Fibroblast of lung (primary cell): Measurements from ENCODE around the gene STOML1. TPM values are rescaled to one million over a fixed set of nuclear protein-coding genes. Genes with fewer than 3 reads are reported as not detected.

Experiments used
- DNase-seq, 2 donors: peaks; one replicate each; pipeline versions ENCODE4 v3.0.0 to v3.0.0-alpha.2; 2010; ENCODE audit warnings: low read depth in 2 of 2
- H2AFZ ChIP-seq: 2 replicates; pipeline ENCODE4 v1.5.1; 2012; ENCODE audit warnings: low read length, control low read depth, inconsistent platforms
- H3K27ac ChIP-seq: 2 replicates; pipeline ENCODE4 v1.5.1; 2011; ENCODE audit warnings: low read length, control low read depth; ENCODE audit not compliant: insufficient read depth
- H3K27me3 ChIP-seq: 2 replicates; pipeline ENCODE4 v1.5.1; 2011; ENCODE audit warnings: mild to moderate bottlenecking, low read length; ENCODE audit not compliant: control insufficient read depth, insufficient read depth
- H3K36me3 ChIP-seq: 2 replicates; pipeline ENCODE4 v1.5.1; 2011; ENCODE audit warnings: low read length; ENCODE audit not compliant: control insufficient read depth, insufficient read depth
- H3K4me1 ChIP-seq: 2 replicates; pipeline ENCODE4 v1.5.1; 2011; ENCODE audit warnings: low read length; ENCODE audit not compliant: control insufficient read depth, insufficient read depth; ENCODE audit errors: extremely low read depth
- H3K4me2 ChIP-seq: 2 replicates; pipeline ENCODE4 v1.5.1; 2011; ENCODE audit warnings: low read length, control low read depth; ENCODE audit not compliant: insufficient read depth; ENCODE audit errors: extremely low read depth
- H3K4me3 ChIP-seq, 4 experiments: fragments of 200-600 bp in 1 of 4; sonication (generic) in 1 of 4; replicated peaks in 1 of 4; 2 replicates each; pipeline ENCODE4 v1.5.1; 2011 to 2016; ENCODE audit warnings: low read length in 4 of 4, low read depth in 3 of 4, mild to moderate bottlenecking in 3 of 4, control low read depth in 2 of 4, inconsistent platforms in 1 of 4, mixed read lengths in 1 of 4; ENCODE audit not compliant: insufficient read depth in 1 of 4; ENCODE audit errors: control extremely low read depth in 1 of 4
- H3K79me2 ChIP-seq: 2 replicates; pipeline ENCODE4 v1.5.1; 2012; ENCODE audit warnings: mild to moderate bottlenecking, low read length, inconsistent platforms; ENCODE audit not compliant: control insufficient read depth, insufficient read depth
- H3K9ac ChIP-seq: 2 replicates; pipeline ENCODE4 v1.5.1; 2011; ENCODE audit warnings: mild to moderate bottlenecking, low read length, control low read depth; ENCODE audit not compliant: insufficient read depth
- H3K9me3 ChIP-seq: 2 replicates; pipeline ENCODE4 v1.5.1; 2012; ENCODE audit warnings: low read depth, low read length; ENCODE audit not compliant: control insufficient read depth, insufficient read depth
- H4K20me1 ChIP-seq: 2 replicates; pipeline ENCODE4 v1.5.1; 2011; ENCODE audit warnings: low read length; ENCODE audit not compliant: control insufficient read depth, insufficient read depth; ENCODE audit errors: extremely low read depth
- CTCF ChIP-seq, 2 donors: IDR thresholded peaks in 1 of 2; conservative IDR thresholded peaks in 1 of 2; 1 replicate in 1 of 2; 2 replicates in 1 of 2; pipeline ENCODE4 v1.5.1; 2011 to 2012; ENCODE audit warnings: low read length in 2 of 2, control low read depth in 1 of 2, inconsistent platforms in 1 of 2, low read depth in 1 of 2, mild to moderate bottlenecking in 1 of 2
- EZH2 ChIP-seq: IDR thresholded peaks from 2 replicates; pipeline ENCODE4 v1.5.1; 2012; ENCODE audit warnings: low read length, control low read depth, mild to moderate bottlenecking; ENCODE audit errors: missing control alignments
- polyA plus RNA-seq, 2 donors: library from polyadenylated mRNA; depleted of rRNA in 1 of 2; stranded (reverse) in 1 of 2; unstranded in 1 of 2; fragments of >200 nt; gene quantifications; 2 replicates each; pipeline ENCODE4 v1.2.1, GENCODE V29; 2011 to 2012; ENCODE audit warnings: missing spikeins in 1 of 2
- total RNA-seq: library from RNA; depleted of rRNA; stranded (reverse); fragments of >200 nt; gene quantifications from 2 replicates; pipeline ENCODE4 v1.2.1, GENCODE V29; 2014

STOML1 gene
- total and polyA plus RNA-seq, 2 donors (not counting 1 experiment from before 2014, with no cell fraction given), result 9.8 to 24.8 TPM

- Histone ChIP-seq H3K4me3 (peak within 1 kb of the TSS; percentile 58 to 97 (median 84)), H3K9me3 (no peaks in the 10 kb centered on the region), H3K9ac (peak within 1 kb of the TSS; percentile 84), H2AFZ (peak within 1 kb of the TSS; percentile 84), H3K79me2 (peaks cover 48% of the 10 kb centered on the region), H3K4me2 (peak within 1 kb of the TSS; percentile 99), H4K20me1 (no peaks in the 10 kb centered on the region), H3K4me1 (peaks cover 26% of the 10 kb centered on the region), H3K36me3 (peaks cover 9% of the 10 kb centered on the region), H3K27ac (peak within 1 kb of the TSS; percentile 91), H3K27me3 (no peaks in the 10 kb centered on the region)
- peak; percentile 93 to 94 for DNase-seq
- no peak for TF ChIP-seq CTCF (conservative IDR thresholded peaks at IDR 0.05 in 1 of 2, IDR thresholded peaks at IDR 0.05 in 1 of 2; ENCODE audit: low read depth in 1 of 2, low read length in 2 of 2)
- TF ChIP-seq EZH2, result no peak
Measured at GRCh38 chr15:73994413-73994883, 2.4 kb upstream of the STOML1 start, which contains the start of gene PML. TSS of gene PML (plus strand) at chr15:73994716. CDS start at chr15:73994813, 97 bp downstream.

- no peak overlapping the region for H3K9ac ChIP-seq
- peak overlapping the region in 3 of 4 experiments; percentile 78 to 97 (median 91) for H3K4me3 ChIP-seq
- peaks cover 6% of the 10 kb centered on the region for H3K36me3 ChIP-seq
- peak overlapping the region; percentile 77 for H3K4me2 ChIP-seq
- no peak overlapping the region for H3K27ac ChIP-seq
- H3K79me2 ChIP-seq, result peaks cover 37% of the 10 kb centered on the region
- H3K9me3 ChIP-seq, result no peaks in the 10 kb centered on the region
- peaks cover 36% of the 10 kb centered on the region for H3K4me1 ChIP-seq
- no peak for DNase-seq
- H3K27me3 ChIP-seq, result no peaks in the 10 kb centered on the region
- no peak overlapping the region for H2AFZ ChIP-seq
- H4K20me1 ChIP-seq, result no peaks in the 10 kb centered on the region
- TF ChIP-seq EZH2 (no peak), CTCF (conservative IDR thresholded peaks at IDR 0.05 in 1 of 2, IDR thresholded peaks at IDR 0.05 in 1 of 2; ENCODE audit: low read depth in 1 of 2, low read length in 2 of 2) (no peak)
Measured at GRCh38 chr15:73993211-73993994, 1.3 kb upstream of the STOML1 start.

DNA sequence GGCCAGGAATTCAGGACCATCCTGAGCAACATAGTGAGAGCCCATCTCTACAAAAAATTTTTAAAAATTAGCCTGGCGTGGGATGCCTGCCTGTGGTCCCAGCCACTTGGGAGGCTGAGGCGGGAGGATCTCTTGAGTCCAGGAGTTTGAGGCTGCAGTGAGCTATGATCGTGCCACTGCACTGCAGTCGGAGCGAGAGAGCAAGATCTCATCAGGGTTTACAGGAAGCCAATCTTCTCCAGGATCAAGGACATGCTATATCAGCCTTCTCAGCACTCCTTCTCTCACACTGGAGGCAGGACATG lies 451 bp upstream of the STOML1 start:
- no peaks in the 10 kb centered on the region for H3K36me3 ChIP-seq
- H3K79me2 ChIP-seq, result peaks cover 29% of the 10 kb centered on the region
- peak overlapping the region; percentile 52 for H3K4me2 ChIP-seq
- no peak overlapping the region for H3K9ac ChIP-seq
- H3K9me3 ChIP-seq, result no peaks in the 10 kb centered on the region
- H3K4me3 ChIP-seq, result peak overlapping the region in 1 of 4 experiments; percentile 49
- H3K27ac ChIP-seq, result no peak overlapping the region
- TF ChIP-seq EZH2 (no peak), CTCF (conservative IDR thresholded peaks at IDR 0.05 in 1 of 2, IDR thresholded peaks at IDR 0.05 in 1 of 2; ENCODE audit: low read depth in 1 of 2, low read length in 2 of 2) (no peak)
- H2AFZ ChIP-seq, result peak overlapping the region; percentile 76
- H3K27me3 ChIP-seq, result no peaks in the 10 kb centered on the region
- no peak for DNase-seq
- peaks cover 36% of the 10 kb centered on the region for H3K4me1 ChIP-seq
- no peaks in the 10 kb centered on the region for H4K20me1 ChIP-seq
